Heart left ventricle (tissue), 16 donors: ENCODE data around the gene GNG8. TPM values are rescaled to one million over a fixed set of nuclear protein-coding genes. Genes with fewer than 3 reads are reported as not detected.

ENCODE experiments used
- ATAC-seq, 4 donors: fragments of 200-7000 bp; cut with Tn5 transposase; one replicate each; pipeline ENCODE4 v1.9.1; 2020 to 2022; ENCODE audit warnings: moderate library complexity in 4 of 4, mild to moderate bottlenecking in 3 of 4, moderate number of reproducible peaks in 1 of 4
- DNase-seq, 5 donors: peaks; one replicate each; pipeline ENCODE4 v3.0.0-alpha.2; 2020
- H3K27ac ChIP-seq, 12 donors: fragments of 200-600 bp; sonication (generic) in 4 of 12; one replicate each; pipeline versions ENCODE4 v1.5.0 to v1.8.0; 2016 to 2022; ENCODE audit warnings: mild to moderate bottlenecking in 2 of 12
- H3K27me3 ChIP-seq, 9 donors: fragments of 200-600 bp; sonication (generic) in 2 of 9; one replicate each; pipeline versions ENCODE4 v1.5.1 to v1.8.0; 2016 to 2022; ENCODE audit warnings: mild to moderate bottlenecking in 3 of 9
- H3K36me3 ChIP-seq, 9 donors: fragments of 200-600 bp; sonication (generic) in 2 of 9; one replicate each; pipeline versions ENCODE4 v1.5.0 to v1.8.0; 2018 to 2022; ENCODE audit warnings: mild to moderate bottlenecking in 2 of 9
- H3K4me1 ChIP-seq, 12 donors: fragments of 200-600 bp; sonication (generic) in 4 of 12; one replicate each; pipeline versions ENCODE4 v1.5.0 to v1.8.0; 2016 to 2022; ENCODE audit warnings: mild to moderate bottlenecking in 3 of 12
- H3K4me3 ChIP-seq, 12 donors: fragments of 200-600 bp; sonication (generic) in 4 of 12; one replicate each; pipeline versions ENCODE4 v1.5.0 to v1.8.0; 2017 to 2022; ENCODE audit warnings: mild to moderate bottlenecking in 9 of 12, moderate library complexity in 4 of 12
- H3K9me3 ChIP-seq, 12 donors: fragments of 200-600 bp; sonication (generic) in 4 of 12; one replicate each; pipeline versions ENCODE4 v1.5.0 to v1.8.0; 2016 to 2022; ENCODE audit warnings: mild to moderate bottlenecking in 1 of 12
- POLR2A ChIP-seq, 2 donors: fragments of 450-650 bp; IDR thresholded peaks; one replicate each; pipeline ENCODE4 v1.6.1; 2017; ENCODE audit warnings: antibody characterized with exemption in 2 of 2, mild to moderate bottlenecking in 2 of 2, moderate library complexity in 2 of 2
- WGBS, 4 donors: extraction: QIAGEN DNeasy Blood & Tissue Kit in 2 of 4; methylation state at CpG; one replicate each; pipeline versions ENCODE4 v1.1.5 to v1.1.7; 2013 to 2018; 5-methylcytosine and 5-hydroxymethylcytosine counted together
- intact Hi-C, 10 donors: fragments of 100-400 bp; cut with DNase I; formaldehyde crosslinking; loops; one replicate each; pipeline versions ENCODE4 v1.11.1 to v1.14.2; 2022
- polyA plus RNA-seq, 2 donors: library from polyadenylated mRNA; stranded (reverse); fragments of 200-250 nt; gene quantifications; one replicate each; pipeline ENCODE4 v1.2.3, GENCODE V29; 2013
- total RNA-seq, 9 donors: library from RNA; depleted of rRNA in 2 of 9; stranded (reverse); fragments of >200 nt in 2 of 9; fragmentation: NEBNext Ultra II Directional in 3 of 9; extraction: Animal tissue kit (Norgen Biotek cat#: 25700) in 3 of 9; gene quantifications; one replicate each; pipeline versions ENCODE4 v1.1.0 to v1.2.4, GENCODE V29; 2016 to 2023
- TF ChIP-seq, protein P1 (sequence below), 12 donors: fragments of 200-600 bp; sonication (generic) in 4 of 12; IDR thresholded peaks; one replicate each; pipeline versions ENCODE4 v1.5.0 to v1.8.0; 2018 to 2022; ENCODE audit warnings: antibody characterized with exemption in 12 of 12, mild to moderate bottlenecking in 5 of 12
- donor health status: ischemic (EF 13 %, LVEDD 7.1; RV severe dilation, severe dysfunction).
- donor health status: healthy with polysubstance abuse.
- donor health status: DM: no; HTN: yes; CAD: no.
- donor health status: DM: no; HTN: no; CAD: no.
- donor health status: ischemic (EF 25% LVEDD 6.9; RV normal size, moderate dysfunction).
- donor health status: ischemic (EF 25% LVEDD 5.7; RV mildly dilated, moderate dysfunction).
- donor health status: healthy.
- donor health status: DM: yes; HTN: yes; CAD: no.
- donor health status: ischemic (EF 35%, LVEDD 5.7; RV mildly dilated, moderate dysfunction).
- donor health status: nonischemic (EF 11% LVEDD 7.7; RV severe dilation, severe dysfunction).
- donor health status: DM: yes; HTN: yes; CAD: no.
- donor health status: PGD.
- donor health status: ischemic (EF 29% LVEDD 5.4; RV normal size, mild dysfunction).
- donor health status: nonischemic (EF 23%, LVEDD 6.1; RV moderate dilation, normal function).

GNG8 gene
- total and polyA plus RNA-seq, 11 donors: not detected

- ATAC-seq: no peak
- no peak overlapping the region for H3K27ac ChIP-seq
- H3K4me1 ChIP-seq: peaks cover 0 to 2% (median 0%) of the 10 kb centered on the region in 12 donors
- H3K4me3 ChIP-seq: no peak overlapping the region
- no peak for DNase-seq
- WGBS, 4 donors: 89 to 92% (median 91%) methylated on average over 4 of the region's 4 CpGs
- TF ChIP-seq, protein P1, sequence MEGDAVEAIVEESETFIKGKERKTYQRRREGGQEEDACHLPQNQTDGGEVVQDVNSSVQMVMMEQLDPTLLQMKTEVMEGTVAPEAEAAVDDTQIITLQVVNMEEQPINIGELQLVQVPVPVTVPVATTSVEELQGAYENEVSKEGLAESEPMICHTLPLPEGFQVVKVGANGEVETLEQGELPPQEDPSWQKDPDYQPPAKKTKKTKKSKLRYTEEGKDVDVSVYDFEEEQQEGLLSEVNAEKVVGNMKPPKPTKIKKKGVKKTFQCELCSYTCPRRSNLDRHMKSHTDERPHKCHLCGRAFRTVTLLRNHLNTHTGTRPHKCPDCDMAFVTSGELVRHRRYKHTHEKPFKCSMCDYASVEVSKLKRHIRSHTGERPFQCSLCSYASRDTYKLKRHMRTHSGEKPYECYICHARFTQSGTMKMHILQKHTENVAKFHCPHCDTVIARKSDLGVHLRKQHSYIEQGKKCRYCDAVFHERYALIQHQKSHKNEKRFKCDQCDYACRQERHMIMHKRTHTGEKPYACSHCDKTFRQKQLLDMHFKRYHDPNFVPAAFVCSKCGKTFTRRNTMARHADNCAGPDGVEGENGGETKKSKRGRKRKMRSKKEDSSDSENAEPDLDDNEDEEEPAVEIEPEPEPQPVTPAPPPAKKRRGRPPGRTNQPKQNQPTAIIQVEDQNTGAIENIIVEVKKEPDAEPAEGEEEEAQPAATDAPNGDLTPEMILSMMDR (IDR thresholded peaks at IDR 0.05): no peak
- TF ChIP-seq POLR2A (IDR thresholded peaks at IDR 0.05): no peak
- intact Hi-C loops: no loop called here
- no peaks in the 10 kb centered on the region for H3K27me3 ChIP-seq
- H3K36me3 ChIP-seq: no peaks in the 10 kb centered on the region
- H3K9me3 ChIP-seq: peaks cover 0 to 4% (median 0%) of the 10 kb centered on the region in 12 donors
Observed at GRCh38 chr19:46586294-46586693, 49.7 kb downstream of the GNG8 start.

DNA sequence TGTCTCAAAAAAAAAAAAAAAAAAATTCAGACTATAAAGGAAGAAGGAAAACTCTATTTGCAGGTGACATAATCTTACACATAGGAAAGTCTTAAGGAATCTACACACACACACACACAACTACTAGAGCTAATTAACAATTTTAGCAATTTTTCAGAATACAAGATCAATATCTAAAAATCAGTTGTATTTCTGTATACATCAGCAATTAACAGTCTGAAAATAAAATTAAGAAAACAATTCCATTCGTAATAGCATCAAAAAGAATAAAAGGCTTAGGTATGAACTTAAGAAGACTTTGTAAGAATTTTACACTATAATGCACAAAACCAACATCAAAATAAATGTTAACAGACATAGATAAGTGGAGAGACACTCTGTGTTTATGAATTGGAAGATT, 50.5 kb downstream of the GNG8 start:
- no peak for DNase-seq
- intact Hi-C loops: no loop called here
- TF ChIP-seq POLR2A (IDR thresholded peaks at IDR 0.05): no peak
- TF ChIP-seq, protein P1 (IDR thresholded peaks at IDR 0.05): no peak
- no peak for ATAC-seq
- Histone ChIP-seq H3K4me1 (no peaks in the 10 kb centered on the region), H3K27me3 (no peaks in the 10 kb centered on the region), H3K4me3 (no peak overlapping the region), H3K36me3 (no peaks in the 10 kb centered on the region), H3K27ac (no peak overlapping the region), H3K9me3 (peaks cover 0 to 7% (median 0%) of the 10 kb centered on the region in 12 donors)
- 95 to 98% (median 97%) methylated on average over 1 of the region's 1 CpG for WGBS, 4 donors

Other genes with a start within 250 kb of the GNG8 start
- 10 to 100 TPM; 13.6 to 30.6 (median 24.7) TPM for gene CCDC8, start 222.6 kb downstream of the GNG8 start, total RNA-seq
- gene CCDC8, start 222.6 kb downstream of the GNG8 start, polyA plus RNA-seq: 10 to 100 TPM; 17.8 to 19.0 TPM
- gene PNMA8C, start 207.3 kb downstream of the GNG8 start, total RNA-seq: under 1 TPM in 7 of 9 donors, not detected in 2; 0.07 to 0.19 (median 0.12) TPM
- under 1 TPM in 1 of 2 donors, not detected in 1; 0.08 TPM for gene PNMA8C, start 207.3 kb downstream of the GNG8 start, polyA plus RNA-seq
- 10 to 100 TPM in 3 of 9 donors, 1 to 10 TPM in 6; 2.1 to 12.1 (median 9.3) TPM for gene PNMA8A, start 164.6 kb downstream of the GNG8 start, total RNA-seq
- 1 to 10 TPM; 3.2 to 6.0 TPM for gene PNMA8A, start 164.6 kb downstream of the GNG8 start, polyA plus RNA-seq
- 1 to 10 TPM in 2 of 9 donors, under 1 TPM in 7; 0.38 to 1.1 (median 0.69) TPM for gene PNMA8B, start 140.3 kb downstream of the GNG8 start, total RNA-seq
- gene PNMA8B, start 140.3 kb downstream of the GNG8 start, polyA plus RNA-seq: under 1 TPM; 0.27 to 0.69 TPM
- gene CALM3, start 34.9 kb downstream of the GNG8 start, total RNA-seq: 100 to 1,000 TPM; 204 to 417 (median 283) TPM
- gene CALM3, start 34.9 kb downstream of the GNG8 start, polyA plus RNA-seq: 100 to 1,000 TPM; 290 to 302 TPM
- 10 to 100 TPM in 2 of 9 donors, 1 to 10 TPM in 7; 2.1 to 16.7 (median 4.9) TPM for gene PTGIR, start 11.1 kb downstream of the GNG8 start, total RNA-seq
- gene PTGIR, start 11.1 kb downstream of the GNG8 start, polyA plus RNA-seq: 1 to 10 TPM; 2.7 to 5.2 TPM
- 10 to 100 TPM in 7 of 9 donors, 1 to 10 TPM in 2; 8.8 to 23.4 (median 15.1) TPM for gene DACT3, start 25.0 kb upstream of the GNG8 start, total RNA-seq
- gene DACT3, start 25.0 kb upstream of the GNG8 start, polyA plus RNA-seq: 1 to 10 TPM; 2.4 to 9.1 TPM
- gene PRKD2, start 80.9 kb upstream of the GNG8 start, total RNA-seq: 10 to 100 TPM in 7 of 9 donors, 1 to 10 TPM in 2; 8.4 to 32.8 (median 13.2) TPM
- gene PRKD2, start 80.9 kb upstream of the GNG8 start, polyA plus RNA-seq: 10 to 100 TPM; 10.6 to 12.1 TPM
- gene FKRP, start 109.9 kb upstream of the GNG8 start, total RNA-seq: 10 to 100 TPM; 13.9 to 25.1 (median 19.8) TPM
- gene FKRP, start 109.9 kb upstream of the GNG8 start, polyA plus RNA-seq: 10 to 100 TPM; 14.4 to 20.7 TPM
- 10 to 100 TPM; 41.0 to 93.6 (median 53.7) TPM for gene STRN4, start 110.2 kb upstream of the GNG8 start, total RNA-seq
- 10 to 100 TPM; 42.2 to 89.6 TPM for gene STRN4, start 110.2 kb upstream of the GNG8 start, polyA plus RNA-seq
- gene SLC1A5, start 152.4 kb upstream of the GNG8 start, total RNA-seq: 10 to 100 TPM in 4 of 9 donors, 1 to 10 TPM in 5; 3.7 to 22.4 (median 8.9) TPM
- gene SLC1A5, start 152.4 kb upstream of the GNG8 start, polyA plus RNA-seq: 10 to 100 TPM in 1 of 2 donors, 1 to 10 TPM in 1; 3.8 to 21.5 TPM
- gene AP2S1, start 214.6 kb upstream of the GNG8 start, total RNA-seq: 100 to 1,000 TPM in 2 of 9 donors, 10 to 100 TPM in 7; 75.3 to 148 (median 84.5) TPM
- 100 to 1,000 TPM in 1 of 2 donors, 10 to 100 TPM in 1; 85.8 to 166 TPM for gene AP2S1, start 214.6 kb upstream of the GNG8 start, polyA plus RNA-seq
- 10 to 100 TPM; 59.5 to 91.0 (median 77.2) TPM for gene ARHGAP35, start 224.8 kb upstream of the GNG8 start, total RNA-seq
- 10 to 100 TPM; 34.8 to 68.1 TPM for gene ARHGAP35, start 224.8 kb upstream of the GNG8 start, polyA plus RNA-seq